Neuron (in vitro differentiated cells): ENCODE results near the gene LRP11.

ENCODE experiments used
- H2AFZ ChIP-seq: one replicate; pipeline ENCODE4 v1.6.1; 2013; ENCODE audit warnings: low read depth, mild to moderate bottlenecking, inconsistent platforms, low read length, moderate library complexity
- H3K27me3 ChIP-seq: one replicate; pipeline ENCODE4 v1.6.1; 2013; ENCODE audit warnings: low read length; ENCODE audit not compliant: insufficient read depth
- H3K36me3 ChIP-seq: one replicate; pipeline ENCODE4 v1.6.1; 2013; ENCODE audit warnings: low read length; ENCODE audit not compliant: insufficient read depth
- H3K4me1 ChIP-seq: one replicate; pipeline ENCODE4 v1.6.1; 2013; ENCODE audit warnings: low read length; ENCODE audit not compliant: insufficient read depth
- H3K4me3 ChIP-seq: 2 replicates; pipeline ENCODE4 v1.5.1; 2013; ENCODE audit warnings: mild to moderate bottlenecking, low read length, moderate library complexity
- H3K9me3 ChIP-seq: one replicate; pipeline ENCODE4 v1.6.1; 2013; ENCODE audit warnings: low read length

LRP11 gene

GRCh38 chr6:149821492-149821891, 42.7 kb downstream of the LRP11 start:
- H3K27me3 ChIP-seq, result no peaks in the 10 kb centered on the region
- no peaks in the 10 kb centered on the region for H3K4me1 ChIP-seq
- H2AFZ ChIP-seq, result no peak overlapping the region
- H3K36me3 ChIP-seq, result peaks cover 32% of the 10 kb centered on the region
- H3K9me3 ChIP-seq, result no peaks in the 10 kb centered on the region
- H3K4me3 ChIP-seq, result no peak overlapping the region

- no peaks in the 10 kb centered on the region for H3K4me1 ChIP-seq
- H3K4me3 ChIP-seq, result no peak overlapping the region
- H2AFZ ChIP-seq, result no peak overlapping the region
- peaks cover 25% of the 10 kb centered on the region for H3K36me3 ChIP-seq
- no peaks in the 10 kb centered on the region for H3K9me3 ChIP-seq
- H3K27me3 ChIP-seq, result no peaks in the 10 kb centered on the region
Observed at GRCh38 chr6:149820506-149820905, 43.7 kb downstream of the LRP11 start.

DNA sequence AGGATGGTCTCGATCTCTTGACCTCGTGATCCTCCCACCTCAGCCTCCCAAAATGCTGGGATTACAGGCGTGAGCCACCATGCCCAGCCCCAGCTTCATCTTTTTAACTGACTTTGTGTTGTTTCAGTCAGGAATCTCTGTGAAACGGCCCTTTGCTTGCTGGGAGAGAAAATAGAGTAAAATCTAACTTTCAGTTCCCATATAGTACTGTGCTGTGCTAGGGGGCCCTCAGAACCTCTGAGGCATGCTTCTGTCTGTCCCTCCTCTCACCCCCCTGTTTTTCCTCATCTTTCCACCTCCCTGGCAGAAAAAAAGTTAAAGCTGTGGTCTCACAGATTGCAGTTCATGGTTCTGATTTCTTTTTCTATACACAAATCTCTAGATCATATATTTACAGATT, 48.4 kb downstream of the LRP11 start:
- Histone ChIP-seq H3K36me3 (peaks cover 12% of the 10 kb centered on the region), H3K4me1 (no peaks in the 10 kb centered on the region), H3K4me3 (no peak overlapping the region), H3K9me3 (no peaks in the 10 kb centered on the region), H3K27me3 (no peaks in the 10 kb centered on the region), H2AFZ (no peak overlapping the region)

DNA sequence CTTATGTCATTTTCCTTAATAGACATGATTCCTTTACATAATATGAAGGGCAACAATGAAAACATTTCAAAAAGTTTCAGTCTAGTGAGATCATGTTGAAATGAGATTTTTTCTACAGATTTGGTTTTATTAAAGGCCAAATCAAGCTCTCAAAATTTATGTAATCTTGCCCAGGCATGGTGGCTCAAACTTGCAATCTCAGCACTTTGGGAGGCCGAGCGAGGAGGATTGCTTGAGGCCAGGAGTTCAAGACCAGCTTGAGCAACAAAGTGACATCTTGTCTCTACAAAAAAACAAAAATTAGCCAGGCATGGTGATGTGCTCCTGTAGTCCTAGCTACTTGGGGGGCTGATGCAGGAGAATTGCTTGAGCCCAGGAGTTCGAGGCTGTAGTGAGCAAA, 50.8 kb downstream of the LRP11 start:
- no peaks in the 10 kb centered on the region for H3K4me1 ChIP-seq
- no peaks in the 10 kb centered on the region for H3K9me3 ChIP-seq
- peaks cover 13% of the 10 kb centered on the region for H3K36me3 ChIP-seq
- H3K4me3 ChIP-seq, result no peak overlapping the region
- H3K27me3 ChIP-seq, result no peaks in the 10 kb centered on the region
- H2AFZ ChIP-seq, result no peak overlapping the region

DNA sequence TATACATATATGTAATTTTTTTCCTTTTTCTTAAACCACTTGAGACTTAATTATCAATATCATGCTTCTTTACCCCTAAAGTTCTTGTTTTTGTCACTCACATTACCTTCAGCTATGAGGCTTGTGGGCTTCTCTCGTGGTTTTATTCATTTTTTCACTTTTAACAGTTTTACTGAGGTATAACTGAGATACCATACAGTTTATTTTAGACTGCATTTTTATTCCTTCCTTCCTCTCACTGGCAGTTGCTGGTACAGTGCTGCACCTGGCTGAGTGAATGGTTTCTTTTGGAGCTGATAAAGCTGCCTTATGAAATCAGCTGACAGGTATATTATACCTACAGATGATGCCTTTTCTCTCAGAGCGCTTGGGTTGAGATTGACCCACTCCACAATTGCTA, 54.4 kb downstream of the LRP11 start:
- H3K4me1 ChIP-seq, result no peaks in the 10 kb centered on the region
- H3K4me3 ChIP-seq, result no peak overlapping the region
- H2AFZ ChIP-seq, result no peak overlapping the region
- no peaks in the 10 kb centered on the region for H3K9me3 ChIP-seq
- peaks cover 18% of the 10 kb centered on the region for H3K36me3 ChIP-seq
- no peaks in the 10 kb centered on the region for H3K27me3 ChIP-seq

DNA sequence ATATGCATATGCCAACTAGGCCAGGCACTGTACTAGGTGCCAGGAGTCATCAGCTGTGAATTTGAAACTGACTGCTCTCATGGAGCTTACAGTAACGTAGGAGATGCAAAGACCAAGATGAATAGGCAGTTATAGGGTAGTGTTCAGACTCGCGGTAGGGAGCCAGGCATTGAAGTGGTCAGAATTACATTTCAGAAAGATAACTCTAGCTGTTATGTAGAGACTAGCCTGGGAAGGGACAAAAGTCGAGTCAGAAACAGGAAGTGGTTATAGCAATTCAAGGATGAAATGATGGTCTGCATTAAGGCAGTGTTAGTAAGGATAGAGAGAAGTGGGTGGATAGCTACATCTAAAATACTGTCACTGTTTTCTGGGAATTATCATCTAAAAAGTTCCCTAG, 58.0 kb downstream of the LRP11 start:
- Histone ChIP-seq H3K36me3 (peaks cover 25% of the 10 kb centered on the region), H3K4me3 (no peak overlapping the region), H3K9me3 (no peaks in the 10 kb centered on the region), H3K4me1 (no peaks in the 10 kb centered on the region), H2AFZ (no peak overlapping the region), H3K27me3 (no peaks in the 10 kb centered on the region)

- Histone ChIP-seq H3K4me3 (no peak overlapping the region), H3K36me3 (peaks cover 14% of the 10 kb centered on the region), H3K9me3 (peaks cover 3% of the 10 kb centered on the region), H3K4me1 (no peaks in the 10 kb centered on the region), H2AFZ (no peak overlapping the region), H3K27me3 (no peaks in the 10 kb centered on the region)
Observed at GRCh38 chr6:149783551-149783950, 80.6 kb downstream of the LRP11 start.

DNA sequence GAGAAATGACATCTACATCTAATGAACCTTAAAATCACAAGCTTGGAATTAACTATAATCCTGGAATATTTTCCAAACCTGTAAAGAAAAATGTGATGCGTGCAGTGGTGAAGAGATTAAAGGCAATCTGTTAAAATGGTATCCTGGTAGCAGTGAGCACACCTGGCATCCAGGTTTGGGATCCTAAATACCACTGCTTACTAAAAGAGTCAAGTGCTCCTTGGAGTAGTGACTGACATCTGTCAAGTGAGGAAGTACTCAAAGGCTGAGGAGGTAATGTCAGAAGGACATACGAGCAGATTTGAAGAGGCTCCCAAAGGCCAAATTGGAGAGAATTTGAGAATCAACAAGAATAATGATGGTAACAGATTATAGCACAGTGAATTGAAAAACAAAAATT, 81.8 kb downstream of the LRP11 start:
- Histone ChIP-seq H3K36me3 (peaks cover 15% of the 10 kb centered on the region), H3K4me3 (no peak overlapping the region), H3K4me1 (no peaks in the 10 kb centered on the region), H3K27me3 (no peaks in the 10 kb centered on the region), H2AFZ (no peak overlapping the region), H3K9me3 (peaks cover 3% of the 10 kb centered on the region)

GRCh38 chr6:149781715-149782114, 82.4 kb downstream of the LRP11 start:
- Histone ChIP-seq H2AFZ (no peak overlapping the region), H3K9me3 (peaks cover 3% of the 10 kb centered on the region), H3K4me3 (no peak overlapping the region), H3K36me3 (peaks cover 19% of the 10 kb centered on the region), H3K27me3 (no peaks in the 10 kb centered on the region), H3K4me1 (no peaks in the 10 kb centered on the region)

GRCh38 chr6:149779644-149779963, 84.6 kb downstream of the LRP11 start:
- H3K27me3 ChIP-seq, result no peaks in the 10 kb centered on the region
- H3K4me1 ChIP-seq, result no peaks in the 10 kb centered on the region
- no peak overlapping the region for H2AFZ ChIP-seq
- H3K9me3 ChIP-seq, result peaks cover 3% of the 10 kb centered on the region
- peaks cover 26% of the 10 kb centered on the region for H3K36me3 ChIP-seq
- no peak overlapping the region for H3K4me3 ChIP-seq

DNA sequence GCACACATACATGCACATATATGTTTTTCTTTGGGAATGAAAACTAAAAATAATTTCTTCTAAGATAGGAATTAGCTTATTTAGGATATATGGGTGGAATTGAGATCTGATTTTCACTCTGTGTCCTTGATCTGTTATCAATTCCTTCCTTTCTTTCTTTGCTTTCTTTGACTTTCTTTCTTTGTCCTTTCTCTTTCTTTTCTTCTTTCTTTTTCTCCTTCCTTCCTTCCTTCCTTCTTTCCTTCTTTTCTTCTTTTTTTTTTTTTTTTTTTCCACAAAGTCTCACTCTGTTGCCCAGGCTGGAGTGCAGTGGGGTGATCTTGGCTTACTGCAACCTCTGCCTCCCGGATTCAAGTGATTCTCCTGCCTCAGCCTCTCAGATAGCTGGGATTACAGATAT, 86.5 kb downstream of the LRP11 start:
- Histone ChIP-seq H3K36me3 (peaks cover 24% of the 10 kb centered on the region), H3K4me1 (no peaks in the 10 kb centered on the region), H3K9me3 (no peaks in the 10 kb centered on the region), H3K27me3 (no peaks in the 10 kb centered on the region), H3K4me3 (no peak overlapping the region), H2AFZ (no peak overlapping the region)

- Histone ChIP-seq H3K9me3 (no peaks in the 10 kb centered on the region), H3K27me3 (no peaks in the 10 kb centered on the region), H2AFZ (no peak overlapping the region), H3K4me1 (no peaks in the 10 kb centered on the region), H3K4me3 (no peak overlapping the region), H3K36me3 (peaks cover 36% of the 10 kb centered on the region)
Observed at GRCh38 chr6:149771925-149772324, 92.2 kb downstream of the LRP11 start.

DNA sequence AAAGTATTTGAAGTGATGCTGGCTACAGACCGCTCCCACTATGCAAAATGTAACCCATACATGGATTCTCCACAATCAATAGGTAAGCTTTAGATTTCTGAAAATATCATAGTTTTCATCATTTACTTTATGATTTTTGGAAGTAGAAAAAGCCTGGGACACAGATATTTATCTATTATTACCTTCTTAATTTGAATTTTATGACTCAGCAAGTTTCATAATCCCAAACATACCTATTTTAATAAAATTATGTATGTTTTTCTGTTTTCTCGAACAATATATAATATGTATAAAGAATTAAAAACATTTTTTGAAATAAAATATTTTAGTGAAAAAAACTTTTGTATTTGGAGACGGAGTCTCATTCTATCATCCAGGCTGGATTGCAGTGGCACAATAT, 93.0 kb downstream of the LRP11 start:
- H2AFZ ChIP-seq, result no peak overlapping the region
- no peaks in the 10 kb centered on the region for H3K4me1 ChIP-seq
- peaks cover 39% of the 10 kb centered on the region for H3K36me3 ChIP-seq
- peaks cover 3% of the 10 kb centered on the region for H3K9me3 ChIP-seq
- H3K4me3 ChIP-seq, result no peak overlapping the region
- H3K27me3 ChIP-seq, result no peaks in the 10 kb centered on the region

DNA sequence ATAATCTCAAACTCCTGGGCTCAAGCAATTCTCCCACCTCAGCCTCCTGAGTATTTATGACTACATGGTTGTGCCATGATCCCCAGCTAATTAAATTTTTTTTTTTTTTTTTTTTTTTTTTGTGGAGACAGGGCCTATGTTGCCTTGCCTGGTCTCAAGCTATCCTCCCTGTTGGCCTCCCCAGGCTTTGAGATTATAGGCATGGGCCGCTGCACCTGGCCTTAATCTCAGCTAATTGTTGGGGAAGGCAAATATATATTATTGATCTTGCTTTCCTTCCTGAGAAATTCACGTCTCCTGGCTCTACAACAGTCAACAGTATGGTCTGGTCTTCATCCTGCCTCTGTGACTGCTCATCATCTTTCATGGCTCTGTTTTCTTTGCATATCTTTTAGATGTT, 94.5 kb downstream of the LRP11 start:
- no peak overlapping the region for H2AFZ ChIP-seq
- H3K4me1 ChIP-seq, result no peaks in the 10 kb centered on the region
- no peaks in the 10 kb centered on the region for H3K27me3 ChIP-seq
- peaks cover 37% of the 10 kb centered on the region for H3K36me3 ChIP-seq
- peaks cover 8% of the 10 kb centered on the region for H3K9me3 ChIP-seq
- no peak overlapping the region for H3K4me3 ChIP-seq
